WTC11 (cell line): ENCODE measurements around the gene ZFP36L1. TPM values are rescaled to one million over a fixed set of nuclear protein-coding genes. Genes with fewer than 3 reads are reported as not detected.

Source experiments
- ATAC-seq: fragments of 200-7000 bp; cut with Tn5 transposase; 2 replicates; pipeline ENCODE4 v1.10.0; 2021; ENCODE audit warnings: mild to moderate bottlenecking, moderate library complexity
- CTCF ChIA-PET: fragments of 300-600 bp; sonication (Branson Sonifier 250); formaldehyde crosslinking; loops from one replicate; lab custom pipeline; 2021; ENCODE audit warnings: antibody characterized with exemption; lab: Charles Lee
- POLR2A ChIA-PET: fragments of 350-600 bp; sonication (Branson Sonifier 250); formaldehyde crosslinking; loops from one replicate; lab custom pipeline; 2021; ENCODE audit warnings: antibody characterized with exemption; lab: Charles Lee
- DNase-seq: peaks from one replicate; pipeline ENCODE4 v3.0.0; 2021; ENCODE audit warnings: low spot score
- H3K27ac Mint-ChIP-seq: 2 replicates; pipeline ENCODE4 v1.8.0; 2021; ENCODE audit warnings: mixed read lengths
- H3K27me3 Mint-ChIP-seq: 2 replicates; pipeline ENCODE4 v1.8.0; 2021; ENCODE audit warnings: low read depth, mild to moderate bottlenecking, moderate library complexity, mixed read lengths
- H3K36me3 Mint-ChIP-seq: 2 replicates; pipeline ENCODE4 v1.8.0; 2021; ENCODE audit warnings: mixed read lengths
- H3K4me1 Mint-ChIP-seq: 2 replicates; pipeline ENCODE4 v1.8.0; 2022; ENCODE audit warnings: mixed read lengths
- H3K4me3 Mint-ChIP-seq: 2 replicates; pipeline ENCODE4 v1.8.0; 2021; ENCODE audit warnings: mild to moderate bottlenecking, moderate library complexity, mixed read lengths
- H3K9me3 Mint-ChIP-seq: 2 replicates; pipeline ENCODE4 v1.8.0; 2021; ENCODE audit warnings: mixed read lengths
- CBFB ChIP-seq: sonication (generic); formaldehyde crosslinking; IDR thresholded peaks from 2 replicates; pipeline ENCODE4 v1.8.1; 2022; ENCODE audit warnings: mild to moderate bottlenecking, low read depth, missing genetic modification reagents
- FOXJ3 ChIP-seq: sonication (generic); formaldehyde crosslinking; IDR thresholded peaks from 2 replicates; pipeline ENCODE4 v1.9.0; 2021; ENCODE audit warnings: missing genetic modification reagents, mild to moderate bottlenecking, borderline replicate concordance
- FOXK1 ChIP-seq: sonication (generic); formaldehyde crosslinking; IDR thresholded peaks from 2 replicates; pipeline ENCODE4 v1.8.0; 2022; ENCODE audit warnings: mild to moderate bottlenecking, moderate library complexity, missing genetic modification reagents
- GTF2I ChIP-seq: fragments of 250-450 bp; sonication (Bioruptor Pico); conservative IDR thresholded peaks from 2 replicates; pipeline ENCODE4 v1.4.0; 2021; ENCODE audit warnings: mild to moderate bottlenecking
- HMGA2 ChIP-seq: fragments of 250-450 bp; sonication (Bioruptor Pico); IDR thresholded peaks from 2 replicates; pipeline ENCODE4 v1.4.0; 2021; ENCODE audit warnings: mild to moderate bottlenecking, moderate library complexity
- NR1H2 ChIP-seq: sonication (generic); formaldehyde crosslinking; IDR thresholded peaks from 2 replicates; pipeline ENCODE4 v1.9.0; 2021; ENCODE audit warnings: mild to moderate bottlenecking, moderate library complexity, missing genetic modification reagents
- RELA ChIP-seq: sonication (generic); formaldehyde crosslinking; IDR thresholded peaks from 2 replicates; pipeline ENCODE4 v1.8.1; 2022; ENCODE audit warnings: missing genetic modification reagents, mild to moderate bottlenecking, borderline replicate concordance
- SMAD3 ChIP-seq: sonication (generic); formaldehyde crosslinking; IDR thresholded peaks from 2 replicates; pipeline ENCODE4 v1.8.0; 2022; ENCODE audit warnings: missing genetic modification reagents, mild to moderate bottlenecking, borderline replicate concordance
- SP1 ChIP-seq: sonication (generic); formaldehyde crosslinking; conservative IDR thresholded peaks from 2 replicates; pipeline ENCODE4 v1.8.1; 2022; ENCODE audit warnings: missing genetic modification reagents
- ZNF121 ChIP-seq: sonication (generic); formaldehyde crosslinking; IDR thresholded peaks from 2 replicates; pipeline ENCODE4 v1.8.0; 2023; ENCODE audit warnings: missing genetic modification reagents
- ZNF232 ChIP-seq: sonication (generic); formaldehyde crosslinking; IDR thresholded peaks from 2 replicates; pipeline ENCODE4 v1.8.0; 2022; ENCODE audit warnings: mild to moderate bottlenecking, missing genetic modification reagents
- ZNF263 ChIP-seq: sonication (generic); formaldehyde crosslinking; IDR thresholded peaks from 2 replicates; pipeline ENCODE4 v1.8.1; 2022; ENCODE audit warnings: low read depth, mild to moderate bottlenecking, moderate library complexity, missing genetic modification reagents
- ZNF416 ChIP-seq: fragments of 250-450 bp; sonication (Bioruptor Pico); IDR thresholded peaks from 2 replicates; pipeline ENCODE4 v1.9.0; 2021; ENCODE audit warnings: mild to moderate bottlenecking, inconsistent platforms
- total RNA-seq: library from RNA; stranded (reverse); gene quantifications from 3 replicates; pipeline ENCODE4 v1.2.3, GENCODE V29; 2021
- TF ChIP-seq, protein P1 (sequence below): sonication (generic); formaldehyde crosslinking; IDR thresholded peaks from 2 replicates; pipeline ENCODE4 v1.8.0; 2023; ENCODE audit warnings: missing genetic modification reagents, mild to moderate bottlenecking, borderline replicate concordance
- TF ChIP-seq, protein P2 (sequence below): sonication (generic); formaldehyde crosslinking; IDR thresholded peaks from 2 replicates; pipeline ENCODE4 v1.8.0; 2022; ENCODE audit warnings: mild to moderate bottlenecking, missing genetic modification reagents
- TF ChIP-seq, protein P3 (sequence below): sonication (generic); formaldehyde crosslinking; IDR thresholded peaks from 2 replicates; pipeline ENCODE4 v1.8.0; 2022; ENCODE audit warnings: missing genetic modification reagents
- TF ChIP-seq, protein P4 (sequence below): fragments of 250-450 bp; sonication (Bioruptor Pico); IDR thresholded peaks from 2 replicates; pipeline ENCODE4 v1.9.0; 2021; ENCODE audit warnings: moderate library complexity, mild to moderate bottlenecking, inconsistent platforms, borderline replicate concordance
- TF ChIP-seq, protein P5 (sequence below): sonication (generic); formaldehyde crosslinking; IDR thresholded peaks from 2 replicates; pipeline ENCODE4 v1.8.1; 2022; ENCODE audit warnings: mild to moderate bottlenecking, moderate library complexity, missing genetic modification reagents
- TF ChIP-seq, protein P6 (sequence below): sonication (generic); formaldehyde crosslinking; IDR thresholded peaks from 2 replicates; pipeline ENCODE4 v1.8.0; 2023; ENCODE audit warnings: mild to moderate bottlenecking, missing genetic modification reagents

ZFP36L1 gene
- total RNA-seq, 1 experiment from 2014 or later = 132 TPM

DNA sequence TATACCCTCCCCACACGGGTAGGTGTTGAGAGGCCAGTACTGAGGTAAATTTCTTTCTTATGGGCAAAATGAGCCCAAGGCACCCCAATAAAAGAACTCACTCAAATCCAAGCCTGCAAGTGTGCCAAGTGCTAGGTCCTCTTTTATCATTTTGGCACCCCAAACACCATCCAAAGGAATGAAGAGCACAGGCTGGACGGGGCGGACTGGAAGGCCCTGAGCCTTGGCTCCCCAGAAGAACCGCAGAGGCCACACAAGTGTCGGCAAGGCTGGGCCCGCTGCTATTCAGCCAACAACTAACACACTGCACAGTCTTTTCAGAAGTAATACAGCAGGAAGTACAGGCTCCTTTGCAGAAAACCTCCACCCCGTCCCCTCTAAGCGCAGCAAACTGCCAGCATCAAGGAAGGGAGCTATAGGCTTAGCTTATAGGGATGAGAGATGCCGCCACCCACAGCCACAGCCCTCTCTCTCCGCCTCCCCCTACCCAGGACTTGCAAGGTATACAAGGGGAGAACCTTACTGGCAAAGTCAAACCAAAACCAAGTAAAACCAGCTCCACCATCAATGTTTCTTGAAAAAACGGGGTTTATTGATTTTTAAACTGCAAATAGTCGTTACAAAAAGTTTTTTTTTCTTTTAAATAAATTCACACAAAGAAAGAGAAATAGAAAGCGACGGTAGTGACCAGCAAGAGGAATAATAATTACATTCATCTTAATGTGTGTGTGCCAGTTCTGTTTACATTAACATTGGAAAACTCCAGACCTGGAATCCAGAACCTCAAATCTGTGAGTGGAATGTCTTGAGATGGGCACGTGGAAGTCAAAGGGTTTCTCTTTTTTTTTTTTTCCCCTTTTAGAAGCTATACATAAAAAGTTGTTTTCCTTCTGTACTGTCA lies 5.5 kb downstream of the ZFP36L1 start (continued):
- TF ChIP-seq ZNF232 (CRISPR knock-in tag) (0 out of 2 replicates have a peak, but pooled peaks have one; percentile 15), FOXK1 (no peak), ZNF121 (CRISPR knock-in tag) (no peak)
- TF ChIP-seq, protein P1, sequence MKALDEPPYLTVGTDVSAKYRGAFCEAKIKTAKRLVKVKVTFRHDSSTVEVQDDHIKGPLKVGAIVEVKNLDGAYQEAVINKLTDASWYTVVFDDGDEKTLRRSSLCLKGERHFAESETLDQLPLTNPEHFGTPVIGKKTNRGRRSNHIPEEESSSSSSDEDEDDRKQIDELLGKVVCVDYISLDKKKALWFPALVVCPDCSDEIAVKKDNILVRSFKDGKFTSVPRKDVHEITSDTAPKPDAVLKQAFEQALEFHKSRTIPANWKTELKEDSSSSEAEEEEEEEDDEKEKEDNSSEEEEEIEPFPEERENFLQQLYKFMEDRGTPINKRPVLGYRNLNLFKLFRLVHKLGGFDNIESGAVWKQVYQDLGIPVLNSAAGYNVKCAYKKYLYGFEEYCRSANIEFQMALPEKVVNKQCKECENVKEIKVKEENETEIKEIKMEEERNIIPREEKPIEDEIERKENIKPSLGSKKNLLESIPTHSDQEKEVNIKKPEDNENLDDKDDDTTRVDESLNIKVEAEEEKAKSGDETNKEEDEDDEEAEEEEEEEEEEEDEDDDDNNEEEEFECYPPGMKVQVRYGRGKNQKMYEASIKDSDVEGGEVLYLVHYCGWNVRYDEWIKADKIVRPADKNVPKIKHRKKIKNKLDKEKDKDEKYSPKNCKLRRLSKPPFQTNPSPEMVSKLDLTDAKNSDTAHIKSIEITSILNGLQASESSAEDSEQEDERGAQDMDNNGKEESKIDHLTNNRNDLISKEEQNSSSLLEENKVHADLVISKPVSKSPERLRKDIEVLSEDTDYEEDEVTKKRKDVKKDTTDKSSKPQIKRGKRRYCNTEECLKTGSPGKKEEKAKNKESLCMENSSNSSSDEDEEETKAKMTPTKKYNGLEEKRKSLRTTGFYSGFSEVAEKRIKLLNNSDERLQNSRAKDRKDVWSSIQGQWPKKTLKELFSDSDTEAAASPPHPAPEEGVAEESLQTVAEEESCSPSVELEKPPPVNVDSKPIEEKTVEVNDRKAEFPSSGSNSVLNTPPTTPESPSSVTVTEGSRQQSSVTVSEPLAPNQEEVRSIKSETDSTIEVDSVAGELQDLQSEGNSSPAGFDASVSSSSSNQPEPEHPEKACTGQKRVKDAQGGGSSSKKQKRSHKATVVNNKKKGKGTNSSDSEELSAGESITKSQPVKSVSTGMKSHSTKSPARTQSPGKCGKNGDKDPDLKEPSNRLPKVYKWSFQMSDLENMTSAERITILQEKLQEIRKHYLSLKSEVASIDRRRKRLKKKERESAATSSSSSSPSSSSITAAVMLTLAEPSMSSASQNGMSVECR (CRISPR knock-in tag) = no peak
- TF ChIP-seq, protein P2, sequence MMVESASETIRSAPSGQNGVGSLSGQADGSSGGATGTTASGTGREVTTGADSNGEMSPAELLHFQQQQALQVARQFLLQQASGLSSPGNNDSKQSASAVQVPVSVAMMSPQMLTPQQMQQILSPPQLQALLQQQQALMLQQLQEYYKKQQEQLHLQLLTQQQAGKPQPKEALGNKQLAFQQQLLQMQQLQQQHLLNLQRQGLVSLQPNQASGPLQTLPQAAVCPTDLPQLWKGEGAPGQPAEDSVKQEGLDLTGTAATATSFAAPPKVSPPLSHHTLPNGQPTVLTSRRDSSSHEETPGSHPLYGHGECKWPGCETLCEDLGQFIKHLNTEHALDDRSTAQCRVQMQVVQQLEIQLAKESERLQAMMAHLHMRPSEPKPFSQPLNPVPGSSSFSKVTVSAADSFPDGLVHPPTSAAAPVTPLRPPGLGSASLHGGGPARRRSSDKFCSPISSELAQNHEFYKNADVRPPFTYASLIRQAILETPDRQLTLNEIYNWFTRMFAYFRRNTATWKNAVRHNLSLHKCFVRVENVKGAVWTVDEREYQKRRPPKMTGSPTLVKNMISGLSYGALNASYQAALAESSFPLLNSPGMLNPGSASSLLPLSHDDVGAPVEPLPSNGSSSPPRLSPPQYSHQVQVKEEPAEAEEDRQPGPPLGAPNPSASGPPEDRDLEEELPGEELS (CRISPR knock-in tag) = no peak

DNA sequence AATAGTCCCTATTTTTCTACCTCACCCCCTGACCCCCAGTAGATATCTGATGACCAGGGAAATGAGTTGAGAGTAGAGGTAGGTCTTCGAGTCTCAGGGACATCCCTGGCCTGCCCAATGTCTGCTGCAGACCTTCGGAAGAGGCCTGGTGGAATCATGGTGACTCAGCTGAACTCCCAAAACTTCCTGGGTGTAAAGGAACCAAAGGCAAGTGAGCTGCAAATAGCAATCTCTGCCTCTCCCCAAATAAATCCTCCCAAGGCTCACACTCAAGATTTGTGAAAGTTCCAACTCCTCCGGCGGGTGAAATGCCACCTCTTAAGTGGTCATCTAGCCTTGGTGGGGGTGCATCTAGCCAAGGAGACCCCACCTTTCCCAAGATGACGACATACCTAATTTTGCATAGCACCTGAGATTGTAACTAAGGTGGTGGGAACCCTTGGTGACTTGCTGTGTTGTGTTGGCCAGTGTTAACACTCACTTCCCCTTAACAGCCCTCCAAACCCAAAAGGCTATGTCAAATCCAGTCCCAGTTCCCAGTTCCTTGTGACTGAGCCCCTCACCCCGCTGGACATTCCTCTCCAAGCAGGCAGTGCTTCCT lies 6.3 kb downstream of the ZFP36L1 start:
- peak overlapping the region; percentile 92 for H3K27ac Mint-ChIP-seq
- ChIA-PET CTCF (interaction anchor here (1.0 kb wide), 2 partner anchors 70 to 852 kb away, joined by 3 read pairs; no protein-coding TSS in a partner anchor), POLR2A (interaction anchor here (1.0 to 1.1 kb wide), 2 partner anchors 30 to 853 kb away, joined by 3 to 4 read pairs; no protein-coding TSS in a partner anchor)
- ATAC-seq = peak; percentile 9
- H3K36me3 Mint-ChIP-seq = peaks cover 45% of the 10 kb centered on the region
- no peaks in the 10 kb centered on the region; the same call in 1 of the 2 replicates for H3K27me3 Mint-ChIP-seq
- H3K4me3 Mint-ChIP-seq = no peak overlapping the region
- no peak for DNase-seq
- H3K4me1 Mint-ChIP-seq = peaks cover 41% of the 10 kb centered on the region
- H3K9me3 Mint-ChIP-seq = no peaks in the 10 kb centered on the region
- TF ChIP-seq, protein P3, sequence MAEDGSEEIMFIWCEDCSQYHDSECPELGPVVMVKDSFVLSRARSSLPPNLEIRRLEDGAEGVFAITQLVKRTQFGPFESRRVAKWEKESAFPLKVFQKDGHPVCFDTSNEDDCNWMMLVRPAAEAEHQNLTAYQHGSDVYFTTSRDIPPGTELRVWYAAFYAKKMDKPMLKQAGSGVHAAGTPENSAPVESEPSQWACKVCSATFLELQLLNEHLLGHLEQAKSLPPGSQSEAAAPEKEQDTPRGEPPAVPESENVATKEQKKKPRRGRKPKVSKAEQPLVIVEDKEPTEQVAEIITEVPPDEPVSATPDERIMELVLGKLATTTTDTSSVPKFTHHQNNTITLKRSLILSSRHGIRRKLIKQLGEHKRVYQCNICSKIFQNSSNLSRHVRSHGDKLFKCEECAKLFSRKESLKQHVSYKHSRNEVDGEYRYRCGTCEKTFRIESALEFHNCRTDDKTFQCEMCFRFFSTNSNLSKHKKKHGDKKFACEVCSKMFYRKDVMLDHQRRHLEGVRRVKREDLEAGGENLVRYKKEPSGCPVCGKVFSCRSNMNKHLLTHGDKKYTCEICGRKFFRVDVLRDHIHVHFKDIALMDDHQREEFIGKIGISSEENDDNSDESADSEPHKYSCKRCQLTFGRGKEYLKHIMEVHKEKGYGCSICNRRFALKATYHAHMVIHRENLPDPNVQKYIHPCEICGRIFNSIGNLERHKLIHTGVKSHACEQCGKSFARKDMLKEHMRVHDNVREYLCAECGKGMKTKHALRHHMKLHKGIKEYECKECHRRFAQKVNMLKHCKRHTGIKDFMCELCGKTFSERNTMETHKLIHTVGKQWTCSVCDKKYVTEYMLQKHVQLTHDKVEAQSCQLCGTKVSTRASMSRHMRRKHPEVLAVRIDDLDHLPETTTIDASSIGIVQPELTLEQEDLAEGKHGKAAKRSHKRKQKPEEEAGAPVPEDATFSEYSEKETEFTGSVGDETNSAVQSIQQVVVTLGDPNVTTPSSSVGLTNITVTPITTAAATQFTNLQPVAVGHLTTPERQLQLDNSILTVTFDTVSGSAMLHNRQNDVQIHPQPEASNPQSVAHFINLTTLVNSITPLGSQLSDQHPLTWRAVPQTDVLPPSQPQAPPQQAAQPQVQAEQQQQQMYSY (CRISPR knock-in tag) = no peak
- no peak for TF ChIP-seq SMAD3 (CRISPR knock-in tag)
- 0 out of 2 replicates have a peak, but pooled peaks have one; percentile 9 for TF ChIP-seq SP1
- no peak for TF ChIP-seq CBFB (CRISPR knock-in tag)
- TF ChIP-seq, protein P4, sequence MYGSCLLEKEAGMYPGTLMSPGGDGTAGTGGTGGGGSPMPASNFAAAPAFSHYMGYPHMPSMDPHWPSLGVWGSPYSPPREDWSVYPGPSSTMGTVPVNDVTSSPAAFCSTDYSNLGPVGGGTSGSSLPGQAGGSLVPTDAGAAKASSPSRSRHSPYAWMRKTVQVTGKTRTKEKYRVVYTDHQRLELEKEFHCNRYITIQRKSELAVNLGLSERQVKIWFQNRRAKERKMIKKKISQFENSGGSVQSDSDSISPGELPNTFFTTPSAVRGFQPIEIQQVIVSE (CRISPR knock-in tag) = no peak
- no peak for TF ChIP-seq HMGA2 (CRISPR knock-in tag)
- TF ChIP-seq, protein P5, sequence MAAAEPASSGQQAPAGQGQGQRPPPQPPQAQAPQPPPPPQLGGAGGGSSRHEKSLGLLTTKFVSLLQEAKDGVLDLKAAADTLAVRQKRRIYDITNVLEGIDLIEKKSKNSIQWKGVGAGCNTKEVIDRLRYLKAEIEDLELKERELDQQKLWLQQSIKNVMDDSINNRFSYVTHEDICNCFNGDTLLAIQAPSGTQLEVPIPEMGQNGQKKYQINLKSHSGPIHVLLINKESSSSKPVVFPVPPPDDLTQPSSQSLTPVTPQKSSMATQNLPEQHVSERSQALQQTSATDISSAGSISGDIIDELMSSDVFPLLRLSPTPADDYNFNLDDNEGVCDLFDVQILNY (CRISPR knock-in tag) = no peak
- TF ChIP-seq NR1H2 (CRISPR knock-in tag) = no peak
- peak; percentile 18; the same call in 1 of the 2 replicates for TF ChIP-seq ZNF416 (CRISPR knock-in tag)
- TF ChIP-seq ZNF263 (CRISPR knock-in tag) = no peak
- no peak for TF ChIP-seq GTF2I (CRISPR knock-in tag)
- TF ChIP-seq RELA (CRISPR knock-in tag) = no peak
- no peak for TF ChIP-seq FOXJ3 (CRISPR knock-in tag)
- TF ChIP-seq, protein P6, sequence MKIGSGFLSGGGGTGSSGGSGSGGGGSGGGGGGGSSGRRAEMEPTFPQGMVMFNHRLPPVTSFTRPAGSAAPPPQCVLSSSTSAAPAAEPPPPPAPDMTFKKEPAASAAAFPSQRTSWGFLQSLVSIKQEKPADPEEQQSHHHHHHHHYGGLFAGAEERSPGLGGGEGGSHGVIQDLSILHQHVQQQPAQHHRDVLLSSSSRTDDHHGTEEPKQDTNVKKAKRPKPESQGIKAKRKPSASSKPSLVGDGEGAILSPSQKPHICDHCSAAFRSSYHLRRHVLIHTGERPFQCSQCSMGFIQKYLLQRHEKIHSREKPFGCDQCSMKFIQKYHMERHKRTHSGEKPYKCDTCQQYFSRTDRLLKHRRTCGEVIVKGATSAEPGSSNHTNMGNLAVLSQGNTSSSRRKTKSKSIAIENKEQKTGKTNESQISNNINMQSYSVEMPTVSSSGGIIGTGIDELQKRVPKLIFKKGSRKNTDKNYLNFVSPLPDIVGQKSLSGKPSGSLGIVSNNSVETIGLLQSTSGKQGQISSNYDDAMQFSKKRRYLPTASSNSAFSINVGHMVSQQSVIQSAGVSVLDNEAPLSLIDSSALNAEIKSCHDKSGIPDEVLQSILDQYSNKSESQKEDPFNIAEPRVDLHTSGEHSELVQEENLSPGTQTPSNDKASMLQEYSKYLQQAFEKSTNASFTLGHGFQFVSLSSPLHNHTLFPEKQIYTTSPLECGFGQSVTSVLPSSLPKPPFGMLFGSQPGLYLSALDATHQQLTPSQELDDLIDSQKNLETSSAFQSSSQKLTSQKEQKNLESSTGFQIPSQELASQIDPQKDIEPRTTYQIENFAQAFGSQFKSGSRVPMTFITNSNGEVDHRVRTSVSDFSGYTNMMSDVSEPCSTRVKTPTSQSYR = no peak
- TF ChIP-seq ZNF121 (CRISPR knock-in tag) = no peak
